H1 (cell line): ENCODE measurements around the gene THPO.

Experiments
- ASH2L ChIP-seq: fragments of 200-600, 300-600 bp; sonication (generic); IDR thresholded peaks from one replicate; pipeline ENCODE4 v1.7.1; 2017; ENCODE audit warnings: low read length
- CTCF ChIP-seq, 3 experiments: IDR thresholded peaks; 1 replicate in 2 of 3; 2 replicates in 1 of 3; pipeline versions ENCODE4 v1.5.1 to v1.6.1; 2011; ENCODE audit warnings: low read length in 3 of 3, mild to moderate bottlenecking in 3 of 3, inconsistent platforms in 2 of 3, low read depth in 1 of 3, moderate library complexity in 1 of 3; ENCODE audit not compliant: insufficient read depth in 1 of 3; ENCODE audit errors: control extremely low read depth in 1 of 3
- GTF2F1 ChIP-seq: IDR thresholded peaks from 2 replicates; pipeline ENCODE4 v1.6.1; 2012; ENCODE audit warnings: low read depth, low read length, improper control_type of control experiment, borderline replicate concordance
- POLR2AphosphoS5 ChIP-seq: IDR thresholded peaks from 2 replicates; pipeline ENCODE4 v1.6.1; 2011; ENCODE audit warnings: low read depth, low read length
- RFX5 ChIP-seq: IDR thresholded peaks from 2 replicates; pipeline ENCODE4 v1.6.1; 2011; ENCODE audit warnings: low read depth, low read length, improper control_type of control experiment, borderline replicate concordance
- TAF1 ChIP-seq: IDR thresholded peaks from 2 replicates; pipeline ENCODE4 v1.6.1; 2011; ENCODE audit warnings: mild to moderate bottlenecking, low read depth, low read length
- TF ChIP-seq, protein P1 (sequence below): fragments of 300-600 bp; sonication (generic); IDR thresholded peaks from 2 replicates; pipeline ENCODE4 v1.7.1; 2012; ENCODE audit warnings: low read length, moderate library complexity, mild to moderate bottlenecking, inconsistent platforms; ENCODE audit not compliant: insufficient replicate concordance

GRCh38 chr3:184384856-184385422, 6.9 kb upstream of the THPO start:
- TF ChIP-seq CTCF (IDR thresholded peaks at IDR 0.05; ENCODE audit: control extremely low read depth in 1 of 3, insufficient read depth in 1 of 3, low read depth in 1 of 3, low read length in 3 of 3): no peak
- TF ChIP-seq RFX5: no peak
- no peak for TF ChIP-seq TAF1
- TF ChIP-seq GTF2F1: no peak
- TF ChIP-seq POLR2AphosphoS5: no peak
- TF ChIP-seq ASH2L: no peak
- TF ChIP-seq, protein P1, sequence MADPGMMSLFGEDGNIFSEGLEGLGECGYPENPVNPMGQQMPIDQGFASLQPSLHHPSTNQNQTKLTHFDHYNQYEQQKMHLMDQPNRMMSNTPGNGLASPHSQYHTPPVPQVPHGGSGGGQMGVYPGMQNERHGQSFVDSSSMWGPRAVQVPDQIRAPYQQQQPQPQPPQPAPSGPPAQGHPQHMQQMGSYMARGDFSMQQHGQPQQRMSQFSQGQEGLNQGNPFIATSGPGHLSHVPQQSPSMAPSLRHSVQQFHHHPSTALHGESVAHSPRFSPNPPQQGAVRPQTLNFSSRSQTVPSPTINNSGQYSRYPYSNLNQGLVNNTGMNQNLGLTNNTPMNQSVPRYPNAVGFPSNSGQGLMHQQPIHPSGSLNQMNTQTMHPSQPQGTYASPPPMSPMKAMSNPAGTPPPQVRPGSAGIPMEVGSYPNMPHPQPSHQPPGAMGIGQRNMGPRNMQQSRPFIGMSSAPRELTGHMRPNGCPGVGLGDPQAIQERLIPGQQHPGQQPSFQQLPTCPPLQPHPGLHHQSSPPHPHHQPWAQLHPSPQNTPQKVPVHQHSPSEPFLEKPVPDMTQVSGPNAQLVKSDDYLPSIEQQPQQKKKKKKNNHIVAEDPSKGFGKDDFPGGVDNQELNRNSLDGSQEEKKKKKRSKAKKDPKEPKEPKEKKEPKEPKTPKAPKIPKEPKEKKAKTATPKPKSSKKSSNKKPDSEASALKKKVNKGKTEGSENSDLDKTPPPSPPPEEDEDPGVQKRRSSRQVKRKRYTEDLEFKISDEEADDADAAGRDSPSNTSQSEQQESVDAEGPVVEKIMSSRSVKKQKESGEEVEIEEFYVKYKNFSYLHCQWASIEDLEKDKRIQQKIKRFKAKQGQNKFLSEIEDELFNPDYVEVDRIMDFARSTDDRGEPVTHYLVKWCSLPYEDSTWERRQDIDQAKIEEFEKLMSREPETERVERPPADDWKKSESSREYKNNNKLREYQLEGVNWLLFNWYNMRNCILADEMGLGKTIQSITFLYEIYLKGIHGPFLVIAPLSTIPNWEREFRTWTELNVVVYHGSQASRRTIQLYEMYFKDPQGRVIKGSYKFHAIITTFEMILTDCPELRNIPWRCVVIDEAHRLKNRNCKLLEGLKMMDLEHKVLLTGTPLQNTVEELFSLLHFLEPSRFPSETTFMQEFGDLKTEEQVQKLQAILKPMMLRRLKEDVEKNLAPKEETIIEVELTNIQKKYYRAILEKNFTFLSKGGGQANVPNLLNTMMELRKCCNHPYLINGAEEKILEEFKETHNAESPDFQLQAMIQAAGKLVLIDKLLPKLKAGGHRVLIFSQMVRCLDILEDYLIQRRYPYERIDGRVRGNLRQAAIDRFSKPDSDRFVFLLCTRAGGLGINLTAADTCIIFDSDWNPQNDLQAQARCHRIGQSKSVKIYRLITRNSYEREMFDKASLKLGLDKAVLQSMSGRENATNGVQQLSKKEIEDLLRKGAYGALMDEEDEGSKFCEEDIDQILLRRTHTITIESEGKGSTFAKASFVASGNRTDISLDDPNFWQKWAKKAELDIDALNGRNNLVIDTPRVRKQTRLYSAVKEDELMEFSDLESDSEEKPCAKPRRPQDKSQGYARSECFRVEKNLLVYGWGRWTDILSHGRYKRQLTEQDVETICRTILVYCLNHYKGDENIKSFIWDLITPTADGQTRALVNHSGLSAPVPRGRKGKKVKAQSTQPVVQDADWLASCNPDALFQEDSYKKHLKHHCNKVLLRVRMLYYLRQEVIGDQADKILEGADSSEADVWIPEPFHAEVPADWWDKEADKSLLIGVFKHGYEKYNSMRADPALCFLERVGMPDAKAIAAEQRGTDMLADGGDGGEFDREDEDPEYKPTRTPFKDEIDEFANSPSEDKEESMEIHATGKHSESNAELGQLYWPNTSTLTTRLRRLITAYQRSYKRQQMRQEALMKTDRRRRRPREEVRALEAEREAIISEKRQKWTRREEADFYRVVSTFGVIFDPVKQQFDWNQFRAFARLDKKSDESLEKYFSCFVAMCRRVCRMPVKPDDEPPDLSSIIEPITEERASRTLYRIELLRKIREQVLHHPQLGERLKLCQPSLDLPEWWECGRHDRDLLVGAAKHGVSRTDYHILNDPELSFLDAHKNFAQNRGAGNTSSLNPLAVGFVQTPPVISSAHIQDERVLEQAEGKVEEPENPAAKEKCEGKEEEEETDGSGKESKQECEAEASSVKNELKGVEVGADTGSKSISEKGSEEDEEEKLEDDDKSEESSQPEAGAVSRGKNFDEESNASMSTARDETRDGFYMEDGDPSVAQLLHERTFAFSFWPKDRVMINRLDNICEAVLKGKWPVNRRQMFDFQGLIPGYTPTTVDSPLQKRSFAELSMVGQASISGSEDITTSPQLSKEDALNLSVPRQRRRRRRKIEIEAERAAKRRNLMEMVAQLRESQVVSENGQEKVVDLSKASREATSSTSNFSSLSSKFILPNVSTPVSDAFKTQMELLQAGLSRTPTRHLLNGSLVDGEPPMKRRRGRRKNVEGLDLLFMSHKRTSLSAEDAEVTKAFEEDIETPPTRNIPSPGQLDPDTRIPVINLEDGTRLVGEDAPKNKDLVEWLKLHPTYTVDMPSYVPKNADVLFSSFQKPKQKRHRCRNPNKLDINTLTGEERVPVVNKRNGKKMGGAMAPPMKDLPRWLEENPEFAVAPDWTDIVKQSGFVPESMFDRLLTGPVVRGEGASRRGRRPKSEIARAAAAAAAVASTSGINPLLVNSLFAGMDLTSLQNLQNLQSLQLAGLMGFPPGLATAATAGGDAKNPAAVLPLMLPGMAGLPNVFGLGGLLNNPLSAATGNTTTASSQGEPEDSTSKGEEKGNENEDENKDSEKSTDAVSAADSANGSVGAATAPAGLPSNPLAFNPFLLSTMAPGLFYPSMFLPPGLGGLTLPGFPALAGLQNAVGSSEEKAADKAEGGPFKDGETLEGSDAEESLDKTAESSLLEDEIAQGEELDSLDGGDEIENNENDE: no peak
